Measurements from ENCODE around the gene CT47C1.
A peak's percentile ranks its signal among the peaks of the same experiment; 100 is the strongest.

Gene CT47C1

DNA sequence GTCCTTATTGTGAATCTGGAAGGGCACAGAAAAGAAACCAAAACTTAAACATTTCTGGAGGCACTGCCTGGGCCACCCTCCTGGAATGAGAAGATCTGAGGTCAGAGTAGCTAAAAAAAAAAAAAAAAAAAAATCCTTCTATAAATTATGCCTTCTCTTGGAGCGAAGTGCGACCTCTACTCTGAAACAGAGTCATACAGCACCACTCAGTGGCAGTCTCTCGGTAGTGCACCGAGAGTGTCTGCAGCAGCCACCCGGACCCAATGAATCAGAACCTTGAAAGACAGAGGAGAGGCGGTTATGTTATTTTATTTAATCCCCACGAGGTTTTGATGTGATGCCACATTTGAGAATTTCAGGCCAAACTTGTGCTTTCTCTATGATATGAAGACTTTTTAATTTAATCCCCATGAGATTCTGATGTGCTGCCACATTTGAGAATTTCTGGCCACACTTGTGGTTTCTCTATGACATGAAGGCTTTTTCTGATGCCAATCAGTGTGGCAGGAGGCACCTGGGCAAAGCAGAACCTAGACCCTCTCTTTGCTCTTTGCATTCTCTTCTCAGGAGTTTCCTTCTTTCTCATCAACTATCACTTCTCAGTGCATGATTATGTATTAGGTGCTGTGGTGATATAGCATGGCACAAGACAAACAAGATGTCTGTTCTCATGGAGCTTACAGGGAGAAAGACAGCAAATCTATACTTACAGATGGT lies 5.6 kb upstream of the CT47C1 start:
- TF ChIP-seq ZBTB7A (IDR thresholded peaks at IDR 0.05; ENCODE audit: low read depth) = no peak
- TF ChIP-seq RAD21 (IDR thresholded peaks at IDR 0.05; ENCODE audit: low read depth) = peak; percentile 80

DNA sequence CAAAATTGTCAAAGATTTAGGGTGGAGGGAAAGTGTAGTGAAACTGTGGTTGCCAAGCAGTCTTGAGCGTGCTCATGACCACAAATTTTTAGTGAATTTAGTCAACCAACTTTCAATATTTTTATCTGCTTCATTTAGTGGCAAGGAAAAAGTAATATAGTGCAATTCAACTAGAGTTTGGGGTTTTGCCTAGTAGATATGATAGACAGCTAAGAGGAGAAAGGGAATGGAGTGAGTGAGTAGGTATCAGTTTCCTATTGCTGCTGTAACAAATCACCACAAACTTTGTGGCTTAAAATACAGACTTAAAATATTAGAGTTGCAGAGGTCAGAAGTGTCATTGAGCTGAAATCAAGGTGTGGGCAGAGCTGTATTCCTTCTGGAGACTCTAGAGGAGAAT lies 3.7 kb upstream of the CT47C1 start:
- TF ChIP-seq USF1 (IDR thresholded peaks at IDR 0.05) = no peak
- no peak for TF ChIP-seq EP300 (IDR thresholded peaks at IDR 0.05; ENCODE audit: borderline replicate concordance)
- TF ChIP-seq NFIC (IDR thresholded peaks at IDR 0.05) = no peak
- TF ChIP-seq YY1 (IDR thresholded peaks at IDR 0.05; ENCODE audit: low read depth) = no peak
- TF ChIP-seq TAF1 (IDR thresholded peaks at IDR 0.05; ENCODE audit: low read depth) = no peak
- TF ChIP-seq RAD21 (IDR thresholded peaks at IDR 0.05; ENCODE audit: low read depth) = no peak
- TF ChIP-seq TCF12 (IDR thresholded peaks at IDR 0.05; ENCODE audit: low read depth) = no peak

DNA sequence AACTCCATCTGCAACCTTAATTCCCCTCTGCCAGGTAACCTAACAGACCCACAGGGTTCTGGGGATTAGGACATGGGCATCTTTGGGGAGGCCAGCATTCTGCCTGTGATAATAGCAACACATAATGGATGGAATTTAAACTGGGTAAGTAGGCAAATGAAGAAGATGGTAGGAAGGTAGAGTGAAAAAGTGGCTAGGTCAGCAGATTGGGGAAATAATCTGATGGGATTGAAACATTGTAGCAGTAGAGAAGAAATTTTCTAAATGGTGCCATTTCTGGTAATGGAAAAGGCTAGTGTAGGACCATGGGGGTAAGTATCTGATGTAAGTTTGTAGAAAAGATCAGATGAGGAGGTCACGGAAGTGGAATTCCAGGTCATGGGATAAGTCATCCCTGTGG lies 3.0 kb upstream of the CT47C1 start:
- TF ChIP-seq EGR1 (IDR thresholded peaks at IDR 0.05) (no peak), ZBTB7A (IDR thresholded peaks at IDR 0.05; ENCODE audit: low read depth) (no peak), USF1 (IDR thresholded peaks at IDR 0.05) (no peak), REST (IDR thresholded peaks at IDR 0.05; ENCODE audit: low read depth) (no peak), NFIC (IDR thresholded peaks at IDR 0.05) (no peak), YY1 (IDR thresholded peaks at IDR 0.05; ENCODE audit: low read depth) (no peak), CREB1 (IDR thresholded peaks at IDR 0.05; ENCODE audit: low read depth) (no peak), CEBPB (IDR thresholded peaks at IDR 0.05) (no peak), RAD21 (IDR thresholded peaks at IDR 0.05; ENCODE audit: low read depth) (no peak), MAX (IDR thresholded peaks at IDR 0.05) (no peak), EP300 (IDR thresholded peaks at IDR 0.05; ENCODE audit: borderline replicate concordance) (no peak), TCF12 (IDR thresholded peaks at IDR 0.05; ENCODE audit: low read depth) (no peak)

GRCh38 chrX:119071381-119071780 lies 1.4 kb upstream of the CT47C1 start:
- TF ChIP-seq MAX (IDR thresholded peaks at IDR 0.05) = no peak
- no peak for TF ChIP-seq YY1 (IDR thresholded peaks at IDR 0.05; ENCODE audit: low read depth)

GRCh38 chrX:119073200-119073905 lies 560 bp downstream of the CT47C1 start:
- TF ChIP-seq EP300 (IDR thresholded peaks at IDR 0.05; ENCODE audit: borderline replicate concordance) (no peak), NFIC (IDR thresholded peaks at IDR 0.05) (no peak), EGR1 (IDR thresholded peaks at IDR 0.05) (no peak), TAF1 (IDR thresholded peaks at IDR 0.05; ENCODE audit: low read depth) (no peak), ZBTB7A (IDR thresholded peaks at IDR 0.05; ENCODE audit: low read depth) (no peak), CREB1 (IDR thresholded peaks at IDR 0.05; ENCODE audit: low read depth) (no peak), TEAD4 (IDR thresholded peaks at IDR 0.05) (no peak), FOXM1 (IDR thresholded peaks at IDR 0.05; ENCODE audit: borderline replicate concordance, low read depth) (no peak), TCF12 (IDR thresholded peaks at IDR 0.05; ENCODE audit: low read depth) (no peak), USF1 (IDR thresholded peaks at IDR 0.05) (no peak), MAX (IDR thresholded peaks at IDR 0.05) (no peak), CEBPB (IDR thresholded peaks at IDR 0.05) (no peak), RAD21 (IDR thresholded peaks at IDR 0.05; ENCODE audit: low read depth) (no peak)

- TF ChIP-seq YY1 (IDR thresholded peaks at IDR 0.05; ENCODE audit: low read depth) = no peak
- TF ChIP-seq USF1 (IDR thresholded peaks at IDR 0.05) = no peak
- TF ChIP-seq CREB1 (IDR thresholded peaks at IDR 0.05; ENCODE audit: low read depth) = no peak
- no peak for TF ChIP-seq NFIC (IDR thresholded peaks at IDR 0.05)
- no peak for TF ChIP-seq TCF12 (IDR thresholded peaks at IDR 0.05; ENCODE audit: low read depth)
- TF ChIP-seq MAX (IDR thresholded peaks at IDR 0.05) = no peak
- no peak for TF ChIP-seq TAF1 (IDR thresholded peaks at IDR 0.05; ENCODE audit: low read depth)
- no peak for TF ChIP-seq EP300 (IDR thresholded peaks at IDR 0.05; ENCODE audit: borderline replicate concordance)
- no peak for TF ChIP-seq TEAD4 (IDR thresholded peaks at IDR 0.05)
- TF ChIP-seq ZBTB7A (IDR thresholded peaks at IDR 0.05; ENCODE audit: low read depth) = no peak
- no peak for TF ChIP-seq REST (IDR thresholded peaks at IDR 0.05; ENCODE audit: low read depth)
- TF ChIP-seq RAD21 (IDR thresholded peaks at IDR 0.05; ENCODE audit: low read depth) = no peak
- TF ChIP-seq EGR1 (IDR thresholded peaks at IDR 0.05) = no peak
- no peak for TF ChIP-seq CEBPB (IDR thresholded peaks at IDR 0.05)
Measured at GRCh38 chrX:119073911-119074310, 1.1 kb downstream of the CT47C1 start.

Data from Ishikawa (cell line).